HPDE6-E6E7 (cell line): ENCODE results near the gene GPC6.

Experiments
- DNase-seq: peaks from one replicate; pipeline ENCODE4 v3.0.0; 2011; ENCODE audit warnings: missing footprints; ENCODE audit errors: extremely low spot score

Gene GPC6

GRCh38 chr13:93834051-93834450 is 607.4 kb downstream of the GPC6 start:
- no peak for DNase-seq

- DNase-seq: no peak
These were observed 616.5 kb downstream of the GPC6 start for GRCh38 chr13:93843082-93843481.

- DNase-seq: peak; percentile 7
These were observed 620.6 kb downstream of the GPC6 start for GRCh38 chr13:93847162-93847561.

GRCh38 chr13:93848247-93848646 is 621.6 kb downstream of the GPC6 start:
- DNase-seq: no peak

GRCh38 chr13:93851236-93851635 is 624.6 kb downstream of the GPC6 start:
- no peak for DNase-seq

- no peak for DNase-seq
These were observed 627.3 kb downstream of the GPC6 start for GRCh38 chr13:93853912-93854311.

GRCh38 chr13:93857126-93857525 is 630.5 kb downstream of the GPC6 start:
- no peak for DNase-seq

GRCh38 chr13:93859716-93860115 is 633.1 kb downstream of the GPC6 start:
- no peak for DNase-seq

- no peak for DNase-seq
These were observed 635.2 kb downstream of the GPC6 start for GRCh38 chr13:93861818-93862217.

GRCh38 chr13:93862259-93862658 is 635.7 kb downstream of the GPC6 start:
- DNase-seq: no peak

GRCh38 chr13:93865235-93865634 is 638.6 kb downstream of the GPC6 start:
- no peak for DNase-seq

- no peak for DNase-seq
These were observed 640.9 kb downstream of the GPC6 start for GRCh38 chr13:93867481-93867880.

GRCh38 chr13:93872376-93872775 is 645.8 kb downstream of the GPC6 start:
- no peak for DNase-seq

- no peak for DNase-seq
These were observed 646.3 kb downstream of the GPC6 start for GRCh38 chr13:93872786-93873347.

GRCh38 chr13:93875547-93875946 is 648.9 kb downstream of the GPC6 start:
- no peak for DNase-seq

- DNase-seq: no peak
These were observed 649.6 kb downstream of the GPC6 start for GRCh38 chr13:93876236-93876635.

GRCh38 chr13:93878675-93879074 is 652.1 kb downstream of the GPC6 start:
- no peak for DNase-seq

- no peak for DNase-seq
These were observed 654.8 kb downstream of the GPC6 start for GRCh38 chr13:93881411-93881810.

GRCh38 chr13:93882086-93882651 is 655.6 kb downstream of the GPC6 start:
- DNase-seq: no peak

- no peak for DNase-seq
These were observed 662.9 kb downstream of the GPC6 start for GRCh38 chr13:93889430-93889951.

GRCh38 chr13:93899981-93900380 is 673.4 kb downstream of the GPC6 start:
- DNase-seq: no peak

- DNase-seq: no peak
These were observed 674.1 kb downstream of the GPC6 start for GRCh38 chr13:93900731-93901130.

- DNase-seq: no peak
These were observed 677.3 kb downstream of the GPC6 start for GRCh38 chr13:93903909-93904308.

- DNase-seq: no peak
These were observed 688.7 kb downstream of the GPC6 start for GRCh38 chr13:93915269-93915809.
